ENCODE results near the gene COL25A1.
"Not testable (repeated sequence)": the region's sequence is repeated elsewhere in the genome, so short reads cannot be mapped to it uniquely, and the experiment has no call there.

COL25A1 gene

DNA sequence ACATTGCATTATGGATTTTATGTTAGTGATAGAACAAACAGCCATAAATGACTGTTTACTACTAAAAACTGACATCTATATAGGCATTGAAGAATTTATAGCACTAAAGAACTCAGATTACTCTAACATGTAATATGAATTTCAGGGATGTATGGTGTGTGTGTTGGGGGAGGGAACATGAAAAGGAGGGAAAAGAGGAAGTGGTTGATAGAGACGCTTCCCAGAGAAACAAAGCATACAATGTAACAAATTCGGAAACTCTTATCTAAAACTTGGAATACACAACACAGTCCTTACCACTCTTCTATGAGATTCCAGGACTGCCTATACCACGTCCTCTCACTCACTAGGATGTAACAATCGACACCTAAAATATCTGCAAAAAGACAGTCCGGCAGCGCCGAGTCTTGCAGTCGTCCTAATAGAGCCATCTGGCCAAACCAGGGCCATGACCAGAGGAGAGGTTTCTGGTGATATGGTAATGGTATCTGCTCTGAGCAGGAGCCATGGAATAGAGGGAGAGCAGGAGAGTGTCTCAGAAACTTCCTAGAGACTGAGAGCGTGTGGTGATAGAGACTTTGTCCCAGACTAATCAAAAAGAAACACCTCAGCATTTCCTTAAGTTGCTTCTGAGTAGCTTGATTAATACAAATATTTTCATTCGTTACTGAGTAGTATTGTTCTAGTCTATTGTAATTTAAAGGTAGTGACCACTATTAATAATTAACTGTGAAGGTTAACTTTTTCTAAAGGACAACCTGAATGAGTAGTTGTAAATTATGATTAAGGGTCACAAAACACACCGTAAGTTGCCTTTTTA lies 287.7 kb downstream of the COL25A1 start:
- no peak for DNase-seq

DNA sequence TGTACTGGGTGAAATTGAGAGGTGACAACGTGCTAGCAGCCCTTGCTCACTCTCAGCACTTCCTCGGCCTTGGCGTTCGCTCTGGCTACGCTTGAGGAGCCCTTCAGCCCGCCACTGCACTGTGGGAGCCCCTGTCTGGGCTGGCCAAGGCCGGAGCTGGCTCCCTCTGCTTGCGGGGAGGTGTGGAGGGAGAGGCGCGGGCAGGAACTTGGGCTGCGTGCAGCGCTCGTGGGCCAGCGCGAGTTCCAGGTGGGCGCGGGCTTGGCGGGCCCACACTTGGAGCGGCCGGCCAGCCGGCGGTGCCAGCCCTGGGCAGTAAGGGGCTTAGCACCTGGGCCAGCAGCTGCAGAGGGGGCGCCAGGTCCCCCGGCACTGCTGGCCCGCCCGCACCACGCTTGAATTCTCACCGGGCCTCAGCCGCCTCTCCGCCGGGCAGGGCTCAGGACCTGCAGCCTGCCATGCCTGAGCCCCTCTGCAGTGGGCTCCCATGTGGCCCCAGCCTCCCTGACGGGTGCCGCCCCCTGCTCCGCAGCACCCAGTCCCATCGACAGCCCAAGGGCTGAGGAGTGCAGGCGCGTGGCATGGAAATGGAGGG lies 290.1 kb downstream of the COL25A1 start:
- no peak for DNase-seq

DNA sequence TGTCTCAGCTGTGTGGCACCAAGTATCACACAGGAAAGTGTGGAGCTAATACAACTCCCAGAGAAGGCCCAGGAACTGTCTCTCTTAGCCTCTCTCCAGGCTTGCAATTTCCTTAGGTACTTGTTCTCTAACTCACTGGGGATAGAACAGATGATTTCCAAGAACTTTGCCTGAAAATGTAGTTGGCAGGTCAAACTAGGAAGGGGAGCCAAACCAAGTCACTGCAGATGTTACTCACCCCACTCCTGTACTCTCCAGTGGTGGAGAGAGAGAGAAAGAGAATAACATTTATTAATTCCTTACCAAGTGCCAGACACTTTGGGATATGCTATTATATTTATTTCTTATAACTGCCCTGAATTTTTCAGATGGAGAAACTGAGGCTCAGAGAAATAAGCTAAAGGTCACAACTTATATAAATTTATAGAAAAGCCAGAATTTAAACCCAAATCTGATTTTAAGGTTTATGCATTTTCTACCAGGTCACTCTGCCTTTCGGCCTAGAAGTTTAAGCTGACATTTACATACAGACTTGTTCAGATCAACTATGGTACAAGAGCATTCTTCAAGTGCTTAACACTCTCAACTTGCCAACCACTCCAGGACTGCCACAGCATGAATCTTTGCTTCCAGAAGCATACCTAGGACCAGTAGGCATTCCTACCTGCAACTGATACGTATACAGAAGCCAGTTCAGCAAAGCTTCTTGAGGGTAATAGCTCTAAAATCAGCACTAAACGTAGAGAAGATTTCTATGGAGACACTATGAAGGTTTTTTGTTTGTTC lies 291.0 kb downstream of the COL25A1 start:
- DNase-seq: no peak

- DNase-seq: no peak
These were observed 291.9 kb downstream of the COL25A1 start for GRCh38 chr4:109010521-109010920.

- DNase-seq: peak in 1 of 56 donors; percentile 1
These were observed 292.5 kb downstream of the COL25A1 start for GRCh38 chr4:109009909-109010308.

DNA sequence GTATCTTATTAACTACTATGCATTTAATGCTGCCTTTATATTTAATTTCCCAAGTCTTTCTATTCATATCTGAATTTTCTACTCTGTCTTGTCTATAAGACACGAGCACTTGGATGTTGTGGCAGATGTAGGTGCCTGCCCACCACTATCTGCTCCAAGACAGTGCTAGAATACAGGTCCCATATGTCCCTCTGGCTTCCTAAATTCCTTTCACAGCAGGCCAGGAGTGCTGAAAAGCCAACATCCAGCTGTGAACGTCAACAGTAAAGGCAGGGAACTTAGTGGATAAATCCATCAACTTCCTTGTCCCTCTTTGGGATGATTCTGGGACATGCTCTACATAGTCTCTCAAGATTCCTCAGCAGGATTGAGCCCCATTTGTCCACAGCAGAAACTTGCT lies 294.5 kb downstream of the COL25A1 start:
- DNase-seq: no peak

GRCh38 chr4:109005523-109005922 lies 296.9 kb downstream of the COL25A1 start:
- no peak for DNase-seq

- DNase-seq: no peak
These were observed 298.0 kb downstream of the COL25A1 start for GRCh38 chr4:109004418-109004817.

- no peak for DNase-seq
These were observed 298.5 kb downstream of the COL25A1 start for GRCh38 chr4:109003964-109004363.

DNA sequence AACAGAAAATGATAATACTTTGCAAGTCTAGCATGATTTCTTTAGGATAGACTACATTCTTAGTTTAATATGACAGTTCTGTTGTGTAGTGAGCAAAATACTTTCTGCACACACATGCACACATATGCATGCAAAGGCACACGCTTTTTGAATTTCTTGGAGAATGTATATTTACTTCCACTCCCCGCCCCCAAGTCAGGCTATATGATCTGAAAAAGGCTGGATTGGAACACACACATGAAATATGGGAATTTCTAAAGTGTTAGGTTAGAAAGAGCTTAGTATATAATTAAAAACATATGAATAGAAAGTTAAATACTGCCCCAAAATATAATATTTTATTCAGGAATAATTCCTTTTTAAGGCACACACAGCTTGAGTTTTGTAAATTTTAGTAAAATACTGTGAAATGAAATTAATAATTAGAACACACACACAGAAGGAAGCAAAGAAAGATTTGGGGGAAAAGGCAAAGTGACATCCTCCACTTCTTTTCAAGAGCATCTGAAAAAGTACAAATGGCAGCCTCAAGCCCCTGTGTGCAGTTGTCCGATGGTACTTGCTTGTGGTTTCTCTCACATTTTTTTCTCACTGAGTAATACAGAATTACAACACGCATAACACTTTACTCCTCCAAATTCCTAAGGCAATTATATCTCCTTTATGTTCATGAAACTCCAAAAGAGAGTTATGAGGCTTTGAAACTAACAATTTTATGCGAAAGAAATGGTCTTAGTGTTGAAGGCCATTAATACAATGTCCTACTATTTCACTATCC lies 310.7 kb downstream of the COL25A1 start:
- DNase-seq: no peak

GRCh38 chr4:108988464-108989195 lies 313.8 kb downstream of the COL25A1 start:
- DNase-seq: no peak

DNA sequence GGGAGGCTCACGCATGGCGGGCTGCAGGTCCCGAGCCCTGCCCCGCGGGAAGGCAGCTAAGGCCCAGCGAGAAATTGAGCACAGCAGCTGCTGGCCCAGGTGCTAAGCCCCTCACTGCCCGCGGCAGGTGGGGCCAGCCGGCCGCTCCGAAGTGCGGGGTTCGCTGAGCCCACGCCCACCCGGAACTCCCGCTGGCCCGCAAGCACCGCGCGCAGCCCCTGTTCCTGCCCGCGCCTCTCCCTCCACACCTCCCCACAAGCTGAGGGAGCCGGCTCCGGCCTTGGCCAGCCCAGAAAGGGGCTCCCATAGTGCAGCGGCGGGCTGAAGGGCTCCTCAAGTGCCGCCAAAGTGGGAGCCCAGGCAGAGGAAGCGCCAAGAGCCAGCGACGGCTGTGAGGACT lies 318.0 kb downstream of the COL25A1 start:
- DNase-seq: not testable (repeated sequence)

- no peak for DNase-seq
These were observed 319.9 kb downstream of the COL25A1 start for GRCh38 chr4:108982402-108983185.

DNA sequence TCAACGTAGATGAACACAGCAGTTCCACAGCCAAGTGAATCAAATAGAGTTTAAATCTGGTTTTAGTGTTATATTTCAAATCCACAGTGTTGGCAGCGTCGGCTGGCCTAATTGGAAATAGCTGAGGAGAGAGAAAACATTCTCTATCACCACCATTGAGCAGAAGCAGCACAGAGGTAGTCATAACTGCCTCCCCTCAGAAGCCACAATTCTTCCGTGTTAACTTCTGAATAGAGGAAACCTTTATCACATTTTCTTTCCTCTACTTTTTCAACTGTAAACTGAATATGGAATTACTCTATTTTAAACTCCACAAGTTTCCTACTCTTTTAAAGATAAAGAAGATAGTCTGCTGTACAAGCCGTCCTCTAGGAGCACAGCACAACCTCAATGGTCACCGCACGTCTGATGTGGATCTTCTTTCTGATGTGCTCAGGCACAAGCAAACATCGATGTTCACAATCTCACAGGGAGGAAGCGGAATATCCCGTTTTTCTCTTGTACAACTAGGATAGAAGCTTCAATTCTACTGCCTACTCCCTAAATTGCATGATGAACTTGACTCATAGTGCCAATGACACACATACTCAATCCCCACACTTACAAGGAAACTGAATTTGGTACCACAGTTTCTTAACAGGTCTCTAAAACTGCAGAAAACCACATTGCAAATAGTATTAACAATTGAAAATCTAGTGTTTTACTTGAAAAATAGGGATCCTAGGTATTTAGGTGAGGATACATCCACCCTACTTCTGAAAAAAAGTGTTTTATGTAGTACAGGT lies 321.8 kb downstream of the COL25A1 start:
- DNase-seq: no peak

GRCh38 chr4:108979759-108980158 lies 322.7 kb downstream of the COL25A1 start:
- peak in 6 of 56 donors; percentile 2 to 40 (median 5) for DNase-seq

- DNase-seq: no peak
These were observed 324.4 kb downstream of the COL25A1 start for GRCh38 chr4:108978066-108978465.

DNA sequence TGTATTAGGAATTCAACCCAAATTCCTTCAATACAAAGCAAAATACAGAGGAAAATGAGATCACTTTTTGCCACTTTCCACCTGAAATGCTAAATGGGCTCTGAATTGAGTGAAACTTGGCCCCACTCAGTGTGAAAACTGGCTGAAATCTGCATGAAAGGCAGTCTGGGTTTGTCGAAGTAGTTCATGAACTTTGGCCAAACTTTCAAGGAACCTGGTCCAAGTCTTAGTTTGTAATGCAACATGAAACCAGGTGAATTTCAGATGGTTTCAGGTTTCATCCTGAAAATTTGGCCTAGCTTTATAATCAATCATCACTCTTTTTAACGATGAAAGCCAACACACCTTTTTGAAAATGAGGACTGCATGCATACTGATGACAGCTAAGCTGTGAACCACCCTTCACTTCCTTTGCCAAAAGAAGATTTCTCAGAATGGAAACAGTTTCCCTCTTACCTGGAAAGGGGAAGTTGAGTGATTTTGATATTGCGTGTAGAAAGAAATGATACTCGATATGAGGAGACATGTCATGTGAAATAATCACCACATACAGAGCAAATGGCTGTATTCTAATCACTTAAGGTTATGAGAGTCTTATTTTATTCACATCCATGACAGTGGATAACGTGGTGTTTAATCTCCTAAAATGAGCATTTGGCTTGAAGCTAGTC lies 329.7 kb downstream of the COL25A1 start:
- no peak for DNase-seq

DNA sequence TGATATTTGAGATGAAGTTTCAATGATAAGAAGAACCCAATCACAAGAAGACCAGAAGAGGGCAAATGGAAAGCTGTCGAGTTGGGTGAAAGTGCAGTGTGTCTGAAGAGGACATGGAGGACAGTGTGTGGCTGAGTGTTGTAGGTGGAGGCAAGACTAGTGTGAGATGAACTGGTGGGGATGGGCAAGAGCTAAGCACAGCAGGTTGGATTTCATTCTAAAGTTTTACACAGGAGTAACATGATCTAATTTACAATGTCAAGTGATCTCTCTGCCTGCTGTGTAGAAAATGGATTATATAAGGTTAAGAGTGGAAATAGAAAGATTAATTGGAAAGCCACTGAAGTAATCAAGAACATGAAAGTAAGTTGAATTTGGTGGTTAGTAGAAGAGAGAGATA lies 331.0 kb downstream of the COL25A1 start:
- DNase-seq: no peak
